Osteocyte (in vitro differentiated cells): ENCODE data around the gene SOX18. TPM values are rescaled to one million over a fixed set of nuclear protein-coding genes. Genes with fewer than 3 reads are reported as not detected.

ENCODE experiments used
- DNase-seq: peaks from one replicate; pipeline ENCODE4 v3.0.0; 2021; ENCODE audit warnings: mixed read lengths; ENCODE audit not compliant: unreplicated experiment; ENCODE audit errors: extremely low spot score
- H3K27ac Mint-ChIP-seq: one replicate; pipeline ENCODE4 v1.8.0; 2021; ENCODE audit warnings: mild to moderate bottlenecking, mixed read lengths; ENCODE audit not compliant: unreplicated experiment
- H3K27me3 Mint-ChIP-seq: one replicate; pipeline ENCODE4 v1.8.0; 2021; ENCODE audit warnings: mixed read lengths; ENCODE audit not compliant: unreplicated experiment
- H3K36me3 Mint-ChIP-seq: one replicate; pipeline ENCODE4 v1.8.0; 2021; ENCODE audit warnings: mixed read lengths; ENCODE audit not compliant: unreplicated experiment
- H3K4me1 Mint-ChIP-seq: one replicate; pipeline ENCODE4 v1.8.0; 2021; ENCODE audit warnings: mixed read lengths; ENCODE audit not compliant: unreplicated experiment
- H3K4me3 Mint-ChIP-seq: one replicate; pipeline ENCODE4 v1.8.0; 2021; ENCODE audit warnings: mild to moderate bottlenecking, moderate library complexity, mixed read lengths; ENCODE audit not compliant: unreplicated experiment
- H3K9me3 Mint-ChIP-seq: one replicate; pipeline ENCODE4 v1.8.0; 2021; ENCODE audit warnings: mixed read lengths; ENCODE audit not compliant: unreplicated experiment
- total RNA-seq: library from RNA; stranded (reverse); gene quantifications from 2 replicates; pipeline ENCODE4 v1.2.1, GENCODE V29; 2021
- TF ChIP-seq, protein P1 (sequence below): fragments of 200-600 bp; sonication (generic); IDR thresholded peaks from 2 replicates; pipeline ENCODE4 v1.5.0; 2021; ENCODE audit warnings: antibody characterized with exemption, mild to moderate bottlenecking, moderate library complexity

Gene SOX18
- total RNA-seq, 1 donor from 2014 or later, result 1.2 TPM

DNA sequence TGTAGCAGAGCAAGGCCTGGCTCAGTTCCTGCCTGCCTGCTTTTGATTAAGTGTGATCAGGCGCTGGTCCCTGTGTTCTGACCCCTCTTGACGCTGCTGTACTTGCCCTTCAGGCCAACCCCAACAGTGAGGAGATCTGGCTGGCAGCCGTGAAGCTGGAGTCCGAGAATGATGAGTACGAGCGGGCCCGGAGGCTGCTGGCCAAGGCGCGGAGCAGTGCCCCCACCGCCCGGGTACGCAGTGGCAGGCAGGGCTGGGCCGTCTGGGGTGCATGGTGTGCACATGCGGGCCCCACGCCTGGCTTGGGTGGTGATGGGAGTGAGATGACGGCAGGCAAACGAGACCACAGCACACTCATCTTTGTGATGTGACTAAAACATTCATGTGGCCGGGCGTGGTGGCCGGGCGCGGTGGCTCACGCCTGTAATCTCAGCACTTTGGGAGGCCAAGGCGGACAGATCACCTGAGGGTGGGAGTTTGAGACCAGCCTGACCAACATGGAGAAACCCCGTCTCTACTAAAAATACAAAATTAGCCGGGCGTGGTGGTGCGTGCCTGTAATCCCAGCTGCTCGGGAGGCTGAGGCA lies 23.5 kb downstream of the SOX18 start:
- DNase-seq, result no peak

DNA sequence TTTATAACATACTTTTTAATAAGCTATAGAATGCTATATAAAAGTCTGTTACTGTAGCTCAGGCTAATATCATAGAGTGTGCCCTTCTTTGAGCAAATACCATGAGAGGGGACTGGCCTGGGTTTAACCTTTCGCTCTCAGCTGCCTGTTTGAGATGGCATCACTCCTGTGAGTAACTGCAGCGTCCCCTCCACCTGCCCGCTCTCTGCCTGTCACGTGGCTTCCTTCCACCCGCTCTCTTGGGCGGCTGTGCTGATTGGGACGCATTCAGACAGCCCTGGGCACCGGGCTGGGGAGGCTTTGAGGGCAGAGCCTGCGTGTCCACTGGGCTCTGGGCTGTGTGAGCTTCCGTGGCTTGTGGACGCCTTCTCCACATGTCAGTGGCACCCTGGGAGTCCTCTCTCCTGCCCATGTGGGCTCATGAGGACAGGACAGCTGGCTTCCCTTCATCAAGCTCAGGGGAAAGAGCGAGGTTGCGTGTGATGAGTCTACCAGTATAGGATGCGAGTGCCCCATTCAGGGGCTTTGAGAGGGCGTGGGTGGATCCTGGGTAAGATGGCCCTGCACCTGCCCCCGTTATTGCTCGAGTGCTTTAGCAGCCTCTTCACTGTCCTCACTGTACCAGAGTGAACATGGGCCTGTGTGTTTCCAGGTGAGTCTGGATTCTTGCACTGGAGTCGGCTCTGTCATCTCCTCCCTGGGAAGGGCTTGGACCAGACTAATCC lies 24.2 kb downstream of the SOX18 start:
- H3K27me3 Mint-ChIP-seq, result no peaks in the 10 kb centered on the region
- TF ChIP-seq, protein P1, sequence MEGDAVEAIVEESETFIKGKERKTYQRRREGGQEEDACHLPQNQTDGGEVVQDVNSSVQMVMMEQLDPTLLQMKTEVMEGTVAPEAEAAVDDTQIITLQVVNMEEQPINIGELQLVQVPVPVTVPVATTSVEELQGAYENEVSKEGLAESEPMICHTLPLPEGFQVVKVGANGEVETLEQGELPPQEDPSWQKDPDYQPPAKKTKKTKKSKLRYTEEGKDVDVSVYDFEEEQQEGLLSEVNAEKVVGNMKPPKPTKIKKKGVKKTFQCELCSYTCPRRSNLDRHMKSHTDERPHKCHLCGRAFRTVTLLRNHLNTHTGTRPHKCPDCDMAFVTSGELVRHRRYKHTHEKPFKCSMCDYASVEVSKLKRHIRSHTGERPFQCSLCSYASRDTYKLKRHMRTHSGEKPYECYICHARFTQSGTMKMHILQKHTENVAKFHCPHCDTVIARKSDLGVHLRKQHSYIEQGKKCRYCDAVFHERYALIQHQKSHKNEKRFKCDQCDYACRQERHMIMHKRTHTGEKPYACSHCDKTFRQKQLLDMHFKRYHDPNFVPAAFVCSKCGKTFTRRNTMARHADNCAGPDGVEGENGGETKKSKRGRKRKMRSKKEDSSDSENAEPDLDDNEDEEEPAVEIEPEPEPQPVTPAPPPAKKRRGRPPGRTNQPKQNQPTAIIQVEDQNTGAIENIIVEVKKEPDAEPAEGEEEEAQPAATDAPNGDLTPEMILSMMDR, result no peak
- no peak for DNase-seq
- no peak overlapping the region for H3K27ac Mint-ChIP-seq
- H3K36me3 Mint-ChIP-seq, result peaks cover 41% of the 10 kb centered on the region
- H3K4me3 Mint-ChIP-seq, result no peak overlapping the region
- H3K4me1 Mint-ChIP-seq, result no peaks in the 10 kb centered on the region
- no peaks in the 10 kb centered on the region for H3K9me3 Mint-ChIP-seq

More for the DNA sequence above, 23.5 kb downstream of the SOX18 start:
- Mint-ChIP-seq H3K27me3 (no peaks in the 10 kb centered on the region), H3K4me1 (no peaks in the 10 kb centered on the region), H3K27ac (no peak overlapping the region), H3K9me3 (no peaks in the 10 kb centered on the region), H3K4me3 (no peak overlapping the region), H3K36me3 (peaks cover 48% of the 10 kb centered on the region)
- TF ChIP-seq, protein P1, result no peak

DNA sequence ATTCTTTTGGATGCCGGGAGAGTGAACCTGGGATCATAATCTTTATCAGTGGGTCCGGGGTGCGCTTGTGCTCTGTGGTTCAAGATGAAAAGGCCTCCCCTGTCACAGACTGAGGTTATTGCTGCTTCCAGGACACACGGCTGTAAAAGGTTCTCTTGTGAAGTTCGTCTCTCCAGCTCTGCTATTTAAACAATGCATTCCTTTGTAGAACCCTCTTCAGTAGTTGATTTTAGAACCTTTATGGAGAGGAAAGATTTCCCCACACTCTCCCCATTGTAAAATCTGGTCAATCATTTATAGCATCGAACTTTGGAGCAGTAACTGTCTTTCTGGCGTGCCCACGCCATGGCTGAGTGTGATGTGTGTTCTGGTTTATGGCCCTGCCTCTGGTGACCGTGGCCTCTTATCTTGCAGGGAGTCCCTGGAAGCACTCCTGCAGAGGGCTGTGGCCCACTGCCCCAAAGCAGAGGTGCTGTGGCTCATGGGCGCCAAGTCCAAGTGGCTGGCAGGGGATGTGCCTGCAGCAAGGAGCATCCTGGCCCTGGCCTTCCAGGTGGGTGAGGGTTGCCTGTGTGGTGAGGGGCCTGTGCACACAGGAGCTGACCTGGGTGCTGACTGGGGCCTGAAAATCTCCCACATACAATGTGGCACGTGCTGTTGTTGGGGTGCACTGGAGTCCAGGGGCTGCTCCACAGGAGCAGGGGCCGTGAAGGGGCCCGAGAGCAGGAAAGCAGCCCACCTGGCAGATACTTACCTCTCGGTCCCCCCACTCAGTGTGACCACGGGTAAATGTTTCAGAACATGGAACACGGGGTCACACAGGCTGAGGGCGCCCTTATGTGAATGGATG lies 25.1 kb downstream of the SOX18 start:
- H3K9me3 Mint-ChIP-seq, result no peaks in the 10 kb centered on the region
- H3K27ac Mint-ChIP-seq, result no peak overlapping the region
- no peaks in the 10 kb centered on the region for H3K27me3 Mint-ChIP-seq
- peaks cover 41% of the 10 kb centered on the region for H3K36me3 Mint-ChIP-seq
- no peak for DNase-seq
- H3K4me3 Mint-ChIP-seq, result no peak overlapping the region
- TF ChIP-seq, protein P1, result no peak
- no peaks in the 10 kb centered on the region for H3K4me1 Mint-ChIP-seq

DNA sequence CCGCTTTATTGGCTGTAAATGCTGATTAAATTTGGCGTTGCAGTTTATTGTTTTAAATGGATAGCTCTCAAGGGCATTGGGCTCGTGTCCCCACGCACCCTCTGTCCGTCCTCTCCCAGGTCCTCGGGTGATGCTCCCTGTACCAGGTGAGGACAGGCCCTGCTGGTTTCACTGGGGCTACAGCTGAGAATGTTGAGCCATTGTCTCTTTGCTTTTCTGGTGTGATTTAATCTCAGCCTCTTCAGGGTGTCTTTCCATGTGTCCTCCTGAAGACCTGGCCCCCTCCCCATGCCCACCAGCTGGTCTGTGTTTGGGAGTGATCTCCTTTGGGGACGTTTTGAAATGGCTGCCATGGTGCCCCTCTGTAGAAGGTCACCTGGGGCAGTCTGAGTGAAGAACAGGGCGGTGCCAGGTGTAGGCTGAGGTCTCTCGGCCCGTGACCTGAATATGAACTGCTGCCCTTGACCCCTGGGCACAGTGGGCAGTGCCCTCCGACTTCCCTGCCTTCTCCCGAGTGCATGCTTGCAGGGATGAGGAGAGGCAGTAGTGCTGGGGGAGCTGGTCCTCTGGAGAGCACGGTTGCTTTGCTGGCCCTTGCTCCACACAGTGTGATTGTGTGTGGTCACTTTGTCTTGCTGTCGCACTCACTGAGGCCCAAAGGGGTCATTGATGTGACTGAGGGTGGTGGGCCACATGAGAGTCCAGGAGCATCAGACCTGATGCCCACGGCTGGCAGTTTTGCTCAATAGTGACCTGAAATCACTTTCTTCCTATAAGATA lies 25.9 kb downstream of the SOX18 start:
- TF ChIP-seq, protein P1, result no peak
- Mint-ChIP-seq H3K36me3 (peaks cover 47% of the 10 kb centered on the region), H3K9me3 (no peaks in the 10 kb centered on the region), H3K4me3 (no peak overlapping the region), H3K4me1 (no peaks in the 10 kb centered on the region), H3K27me3 (no peaks in the 10 kb centered on the region), H3K27ac (no peak overlapping the region)
- no peak for DNase-seq
